ENCODE measurements around the gene HDAC7.

DNA sequence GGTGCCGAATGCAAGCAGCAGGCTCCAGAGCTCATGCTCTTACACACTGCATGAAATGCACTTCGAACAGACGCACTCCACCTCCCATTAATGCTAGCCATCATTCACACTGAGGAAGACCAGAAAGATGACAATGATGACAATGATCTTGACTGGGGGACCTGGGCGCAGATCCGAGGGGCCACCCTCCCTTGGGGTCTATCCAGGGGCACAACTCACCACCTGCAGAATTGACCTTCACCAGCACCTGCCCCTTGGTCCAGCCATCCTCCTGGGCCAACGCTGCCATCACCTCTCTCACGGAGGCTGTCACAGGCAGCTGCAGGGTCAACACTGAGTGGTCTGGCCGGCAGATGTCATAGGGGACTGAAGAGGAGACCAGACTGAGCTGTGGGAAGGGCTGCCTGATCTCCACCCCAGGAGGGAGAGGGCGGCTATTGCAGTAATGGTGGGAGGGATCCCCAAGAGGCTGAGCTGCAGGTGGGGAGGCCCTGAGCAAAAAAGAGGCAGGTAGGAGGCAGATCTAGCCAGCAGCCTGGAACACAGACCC, 76.3 kb downstream of the HDAC7 start:
- TF ChIP-seq EP300 (IDR thresholded peaks at IDR 0.05) (no peak), POLR2A (IDR thresholded peaks at IDR 0.05) (no peak), POLR2AphosphoS5 (IDR thresholded peaks at IDR 0.05) (no peak)
- TF ChIP-seq, protein P1, sequence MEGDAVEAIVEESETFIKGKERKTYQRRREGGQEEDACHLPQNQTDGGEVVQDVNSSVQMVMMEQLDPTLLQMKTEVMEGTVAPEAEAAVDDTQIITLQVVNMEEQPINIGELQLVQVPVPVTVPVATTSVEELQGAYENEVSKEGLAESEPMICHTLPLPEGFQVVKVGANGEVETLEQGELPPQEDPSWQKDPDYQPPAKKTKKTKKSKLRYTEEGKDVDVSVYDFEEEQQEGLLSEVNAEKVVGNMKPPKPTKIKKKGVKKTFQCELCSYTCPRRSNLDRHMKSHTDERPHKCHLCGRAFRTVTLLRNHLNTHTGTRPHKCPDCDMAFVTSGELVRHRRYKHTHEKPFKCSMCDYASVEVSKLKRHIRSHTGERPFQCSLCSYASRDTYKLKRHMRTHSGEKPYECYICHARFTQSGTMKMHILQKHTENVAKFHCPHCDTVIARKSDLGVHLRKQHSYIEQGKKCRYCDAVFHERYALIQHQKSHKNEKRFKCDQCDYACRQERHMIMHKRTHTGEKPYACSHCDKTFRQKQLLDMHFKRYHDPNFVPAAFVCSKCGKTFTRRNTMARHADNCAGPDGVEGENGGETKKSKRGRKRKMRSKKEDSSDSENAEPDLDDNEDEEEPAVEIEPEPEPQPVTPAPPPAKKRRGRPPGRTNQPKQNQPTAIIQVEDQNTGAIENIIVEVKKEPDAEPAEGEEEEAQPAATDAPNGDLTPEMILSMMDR (IDR thresholded peaks at IDR 0.05) = no peak
